ENCODE results near the gene MICALL2.

- no peak for TF ChIP-seq CTCF (IDR thresholded peaks at IDR 0.05; ENCODE audit: insufficient read depth, low read length, poor library complexity, severe bottlenecking)
- TF ChIP-seq EZH2phosphoT487 (conservative IDR thresholded peaks at IDR 0.05; ENCODE audit: low read length): no peak
Measured at GRCh38 chr7:1449951-1450350, 9.3 kb downstream of the MICALL2 start.
